Measurements from ENCODE around the gene BHLHA15.

DNA sequence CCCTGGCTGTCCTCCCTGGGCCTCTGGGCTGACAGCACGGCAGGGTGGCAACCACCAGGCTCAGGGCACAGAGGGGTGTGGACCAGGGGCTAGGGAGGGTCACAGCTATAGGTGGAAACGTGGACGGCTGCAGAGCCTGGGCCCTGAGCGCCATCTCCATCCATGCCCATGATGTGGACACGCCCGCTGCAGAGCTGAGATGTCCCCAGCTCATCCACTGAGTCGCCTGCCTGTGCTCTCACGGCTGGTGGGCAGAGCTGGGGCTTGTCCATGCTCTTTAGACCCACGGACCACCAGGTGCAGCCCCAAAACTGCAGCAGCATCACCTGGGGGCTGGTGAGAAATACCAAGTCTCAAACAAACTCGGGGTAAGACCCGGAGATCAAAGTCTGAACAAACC lies 24.7 kb downstream of the BHLHA15 start:
- TF ChIP-seq, protein P1, sequence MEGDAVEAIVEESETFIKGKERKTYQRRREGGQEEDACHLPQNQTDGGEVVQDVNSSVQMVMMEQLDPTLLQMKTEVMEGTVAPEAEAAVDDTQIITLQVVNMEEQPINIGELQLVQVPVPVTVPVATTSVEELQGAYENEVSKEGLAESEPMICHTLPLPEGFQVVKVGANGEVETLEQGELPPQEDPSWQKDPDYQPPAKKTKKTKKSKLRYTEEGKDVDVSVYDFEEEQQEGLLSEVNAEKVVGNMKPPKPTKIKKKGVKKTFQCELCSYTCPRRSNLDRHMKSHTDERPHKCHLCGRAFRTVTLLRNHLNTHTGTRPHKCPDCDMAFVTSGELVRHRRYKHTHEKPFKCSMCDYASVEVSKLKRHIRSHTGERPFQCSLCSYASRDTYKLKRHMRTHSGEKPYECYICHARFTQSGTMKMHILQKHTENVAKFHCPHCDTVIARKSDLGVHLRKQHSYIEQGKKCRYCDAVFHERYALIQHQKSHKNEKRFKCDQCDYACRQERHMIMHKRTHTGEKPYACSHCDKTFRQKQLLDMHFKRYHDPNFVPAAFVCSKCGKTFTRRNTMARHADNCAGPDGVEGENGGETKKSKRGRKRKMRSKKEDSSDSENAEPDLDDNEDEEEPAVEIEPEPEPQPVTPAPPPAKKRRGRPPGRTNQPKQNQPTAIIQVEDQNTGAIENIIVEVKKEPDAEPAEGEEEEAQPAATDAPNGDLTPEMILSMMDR (IDR thresholded peaks at IDR 0.05): no peak
- no peak for TF ChIP-seq POLR2A (IDR thresholded peaks at IDR 0.05)

All from breast epithelium (tissue), 3 donors.